Thyroid gland (tissue), 4 donors: ENCODE measurements around the gene FBRS. TPM values are rescaled to one million over a fixed set of nuclear protein-coding genes. Genes with fewer than 3 reads are reported as not detected.

Experiments
- DNase-seq, 2 donors: peaks; one replicate each; pipeline ENCODE4 v3.0.0-alpha.2; 2019
- H3K27ac ChIP-seq, 3 donors: fragments of 200-600 bp; sonication (generic); 1 replicate in 2 of 3; 2 replicates in 1 of 3; pipeline ENCODE4 v1.5.1; 2016 to 2019; ENCODE audit warnings: mild to moderate bottlenecking in 1 of 3, moderate library complexity in 1 of 3
- H3K27me3 ChIP-seq: fragments of 200-600 bp; sonication (generic); one replicate; pipeline ENCODE4 v1.5.1; 2019
- H3K36me3 ChIP-seq, 2 donors: fragments of 200-600 bp; sonication (generic); one replicate each; pipeline ENCODE4 v1.5.1; 2016 to 2019
- H3K4me1 ChIP-seq, 2 donors: fragments of 200-600 bp; sonication (generic); one replicate each; pipeline ENCODE4 v1.5.1; 2017 to 2019
- H3K4me3 ChIP-seq, 3 donors: fragments of 200-600 bp; sonication (generic); replicated peaks in 1 of 3; 1 replicate in 2 of 3; 2 replicates in 1 of 3; pipeline ENCODE4 v1.5.1; 2016; ENCODE audit warnings: mild to moderate bottlenecking in 1 of 3
- H3K9me3 ChIP-seq: fragments of 200-600 bp; sonication (generic); one replicate; pipeline ENCODE4 v1.5.1; 2017
- CTCF ChIP-seq, 6 experiments: fragments of 200-600 bp in 3 of 6; fragments of 450-650 bp in 3 of 6; sonication (generic) in 3 of 6; IDR thresholded peaks; one replicate each; pipeline ENCODE4 v1.5.1; 2016 to 2019; ENCODE audit warnings: antibody characterized with exemption in 6 of 6, mild to moderate bottlenecking in 2 of 6, inconsistent platforms in 1 of 6, moderate library complexity in 1 of 6
- POLR2A ChIP-seq, 2 donors: fragments of 450-650 bp; IDR thresholded peaks; one replicate each; pipeline ENCODE4 v1.6.1; 2017; ENCODE audit warnings: antibody characterized with exemption in 2 of 2, mild to moderate bottlenecking in 2 of 2, moderate library complexity in 1 of 2
- WGBS, 2 donors: methylation state at CpG; one replicate each; pipeline ENCODE4 v1.1.5; 2017; 5-methylcytosine and 5-hydroxymethylcytosine counted together
- intact Hi-C: fragments of 100-400 bp; cut with DNase I; formaldehyde crosslinking; loops from one replicate; pipeline ENCODE4 v1.15.1; 2023
- total RNA-seq, 4 donors: library from RNA; depleted of rRNA; stranded (reverse); fragments of >200 nt; gene quantifications; one replicate each; pipeline ENCODE4 v1.2.3, GENCODE V29; 2016

FBRS gene
- total RNA-seq, 4 donors from 2014 or later: 35.6 to 56.8 (median 42.1) TPM

- Histone ChIP-seq H3K36me3 (peaks cover 66 to 75% of the 10 kb centered on the region in 2 donors), H3K27me3 (no peaks in the 10 kb centered on the region), H3K4me1 (no peaks in the 10 kb centered on the region), H3K9me3 (no peaks in the 10 kb centered on the region), H3K27ac (no peak overlapping the region), H3K4me3 (no peak overlapping the region)
- WGBS, 2 donors: 89 to 100% methylated on average over 1 to 12 of the region's 12 CpGs
- TF ChIP-seq POLR2A (IDR thresholded peaks at IDR 0.05): no peak
- no peak for TF ChIP-seq CTCF (IDR thresholded peaks at IDR 0.05)
- DNase-seq: no peak
- intact Hi-C loops: no loop called here
Measured at GRCh38 chr16:30668393-30668792, 10.2 kb downstream of the FBRS start.

- DNase-seq: no peak
- no peak overlapping the region for H3K4me3 ChIP-seq
- intact Hi-C loops: no loop called here
- H3K36me3 ChIP-seq: peaks cover 64 to 68% of the 10 kb centered on the region in 2 donors
- no peaks in the 10 kb centered on the region for H3K9me3 ChIP-seq
- 90 to 94% methylated on average over 26 to 38 of the region's 41 CpGs for WGBS, 2 donors
- no peaks in the 10 kb centered on the region for H3K27me3 ChIP-seq
- no peak for TF ChIP-seq CTCF (IDR thresholded peaks at IDR 0.05)
- no peak for TF ChIP-seq POLR2A (IDR thresholded peaks at IDR 0.05)
- H3K4me1 ChIP-seq: no peaks in the 10 kb centered on the region
- H3K27ac ChIP-seq: no peak overlapping the region
Measured at GRCh38 chr16:30669026-30669902, 11.0 kb downstream of the FBRS start.

- no peaks in the 10 kb centered on the region for H3K4me1 ChIP-seq
- no peak overlapping the region for H3K4me3 ChIP-seq
- H3K36me3 ChIP-seq: peaks cover 55 to 59% of the 10 kb centered on the region in 2 donors
- intact Hi-C loops: no loop called here
- no peaks in the 10 kb centered on the region for H3K9me3 ChIP-seq
- no peak overlapping the region for H3K27ac ChIP-seq
- DNase-seq: no peak
- no peaks in the 10 kb centered on the region for H3K27me3 ChIP-seq
- TF ChIP-seq POLR2A (IDR thresholded peaks at IDR 0.05): no peak
- TF ChIP-seq CTCF (IDR thresholded peaks at IDR 0.05): no peak
- WGBS, 2 donors: 88 to 89% methylated on average over 14 of the region's 14 CpGs
Measured at GRCh38 chr16:30669903-30670824, 11.9 kb downstream of the FBRS start.

- intact Hi-C loops: no loop called here
- TF ChIP-seq CTCF (IDR thresholded peaks at IDR 0.05) (no peak), POLR2A (IDR thresholded peaks at IDR 0.05) (no peak)
- Histone ChIP-seq H3K36me3 (peaks cover 5 to 9% of the 10 kb centered on the region in 2 donors), H3K4me3 (no peak overlapping the region), H3K9me3 (no peaks in the 10 kb centered on the region), H3K27me3 (no peaks in the 10 kb centered on the region), H3K27ac (no peak overlapping the region), H3K4me1 (no peaks in the 10 kb centered on the region)
- 88 to 92% methylated on average over 10 of the region's 10 CpGs for WGBS, 2 donors
- no peak for DNase-seq
Measured at GRCh38 chr16:30675143-30675542, 16.9 kb downstream of the FBRS start.
